ENCODE data around the gene SOX15. TPM values are rescaled to one million over a fixed set of nuclear protein-coding genes. Genes with fewer than 3 reads are reported as not detected.
A peak's percentile ranks its signal among the peaks of the same experiment; 100 is the strongest.

Gene SOX15
- total RNA-seq, 1 experiment from 2014 or later, result 7.2 TPM

- peak; percentile 52 for DNase-seq (ENCODE audit: low spot score)
These were observed 31.9 kb downstream of the SOX15 start for GRCh38 chr17:7557775-7558543.

GRCh38 chr17:7557147-7557764 is 32.6 kb downstream of the SOX15 start:
- no peak for DNase-seq (ENCODE audit: low spot score)

- no peak for DNase-seq (ENCODE audit: low spot score)
These were observed 33.3 kb downstream of the SOX15 start for GRCh38 chr17:7556627-7557026.

GRCh38 chr17:7555320-7555948 is 34.5 kb downstream of the SOX15 start:
- no peak for DNase-seq (ENCODE audit: low spot score)

- no peak for DNase-seq (ENCODE audit: low spot score)
These were observed 36.5 kb downstream of the SOX15 start for GRCh38 chr17:7553356-7553755.

- no peak for DNase-seq (ENCODE audit: low spot score)
These were observed 37.3 kb downstream of the SOX15 start for GRCh38 chr17:7552621-7553051.

- DNase-seq (ENCODE audit: low spot score), result no peak
These were observed 38.5 kb downstream of the SOX15 start for GRCh38 chr17:7551396-7551795.

- DNase-seq (ENCODE audit: low spot score), result peak; percentile 28
These were observed 39.5 kb downstream of the SOX15 start for GRCh38 chr17:7550344-7550743.

- no peak for DNase-seq (ENCODE audit: low spot score)
These were observed 40.4 kb downstream of the SOX15 start for GRCh38 chr17:7549401-7550055.

- DNase-seq (ENCODE audit: low spot score), result peak; percentile 19
These were observed 41.1 kb downstream of the SOX15 start, which contains the start of gene TNFSF12 for GRCh38 chr17:7548585-7549400. Gene TNFSF12, plus strand, starts transcription at chr17:7549058. Its CDS starts 96 bp downstream, at chr17:7549154.

GRCh38 chr17:7544911-7545310 is 45.0 kb downstream of the SOX15 start:
- DNase-seq (ENCODE audit: low spot score), result no peak

- DNase-seq (ENCODE audit: low spot score), result no peak
These were observed 48.7 kb downstream of the SOX15 start for GRCh38 chr17:7541074-7541621.

- no peak for DNase-seq (ENCODE audit: low spot score)
These were observed 50.9 kb downstream of the SOX15 start for GRCh38 chr17:7538891-7539545.

Other genes with a start within 250 kb of the SOX15 start
- 13.9 and 19.5 TPM in 2 replicates for gene KCTD11, start 237.9 kb downstream of the SOX15 start, total RNA-seq (2014; rRNA removed; shearing (Covaris generic))
- not detected in 2 replicates for gene TMEM95, start 234.9 kb downstream of the SOX15 start, total RNA-seq (2014; rRNA removed; shearing (Covaris generic))
- gene TNK1, start 209.0 kb downstream of the SOX15 start, total RNA-seq (2014; rRNA removed; shearing (Covaris generic)), result 0.07 TPM in 1 of 2 replicates, not detected in the other
- gene PLSCR3, start 195.6 kb downstream of the SOX15 start, total RNA-seq (2014; rRNA removed; shearing (Covaris generic)), result 73.2 and 74.7 TPM in 2 replicates
- 71.7 and 80.4 TPM in 2 replicates for gene TMEM256, start 186.0 kb downstream of the SOX15 start, total RNA-seq (2014; rRNA removed; shearing (Covaris generic))
- 11.3 and 12.3 TPM in 2 replicates for gene NLGN2, start 182.2 kb downstream of the SOX15 start, total RNA-seq (2014; rRNA removed; shearing (Covaris generic))
- not detected in 2 replicates for gene SPEM1, start 169.8 kb downstream of the SOX15 start, total RNA-seq (2014; rRNA removed; shearing (Covaris generic))
- gene SPEM2, start 164.5 kb downstream of the SOX15 start, total RNA-seq (2014; rRNA removed; shearing (Covaris generic)), result not detected in 2 replicates
- not detected in 2 replicates for gene SPEM3, start 161.2 kb downstream of the SOX15 start, total RNA-seq (2014; rRNA removed; shearing (Covaris generic))
- 2.5 and 7.4 TPM in 2 replicates for gene TMEM102, start 154.7 kb downstream of the SOX15 start, total RNA-seq (2014; rRNA removed; shearing (Covaris generic))
- 0.89 TPM in 1 of 2 replicates, not detected in the other for gene FGF11, start 150.6 kb downstream of the SOX15 start, total RNA-seq (2014; rRNA removed; shearing (Covaris generic))
- 14.1 and 20.2 TPM in 2 replicates for gene CHRNB1, start 145.0 kb downstream of the SOX15 start, total RNA-seq (2014; rRNA removed; shearing (Covaris generic))
- 24.8 and 28.4 TPM in 2 replicates for gene ZBTB4, start 110.5 kb downstream of the SOX15 start, total RNA-seq (2014; rRNA removed; shearing (Covaris generic))
- not detected in 2 replicates for gene SLC35G6, start 108.6 kb downstream of the SOX15 start, total RNA-seq (2014; rRNA removed; shearing (Covaris generic))
- 17.8 and 23.4 TPM in 2 replicates for gene POLR2A, start 105.7 kb downstream of the SOX15 start, total RNA-seq (2014; rRNA removed; shearing (Covaris generic))
- gene TNFSF12, start 41.0 kb downstream of the SOX15 start, total RNA-seq (2014; rRNA removed; shearing (Covaris generic)), result 9.3 and 17.0 TPM in 2 replicates
- 3.7 and 4.1 TPM in 2 replicates for gene TNFSF13, start 31.3 kb downstream of the SOX15 start, total RNA-seq (2014; rRNA removed; shearing (Covaris generic))
- 162 and 170 TPM in 2 replicates for gene SENP3, start 28.2 kb downstream of the SOX15 start, total RNA-seq (2014; rRNA removed; shearing (Covaris generic))
- gene CD68, start 10.5 kb downstream of the SOX15 start, total RNA-seq (2014; rRNA removed; shearing (Covaris generic)), result 11.5 and 15.6 TPM in 2 replicates
- 246 and 350 TPM in 2 replicates for gene MPDU1, start 6.2 kb downstream of the SOX15 start, total RNA-seq (2014; rRNA removed; shearing (Covaris generic))
- gene FXR2, start 24.8 kb upstream of the SOX15 start, total RNA-seq (2014; rRNA removed; shearing (Covaris generic)), result 61.1 and 76.5 TPM in 2 replicates
- 64.0 and 77.4 TPM in 2 replicates for gene SAT2, start 37.7 kb upstream of the SOX15 start, total RNA-seq (2014; rRNA removed; shearing (Covaris generic))
- 2.8 TPM in 1 of 2 replicates, not detected in the other for gene SHBG, start 40.0 kb upstream of the SOX15 start, total RNA-seq (2014; rRNA removed; shearing (Covaris generic))
- gene ATP1B2, start 60.8 kb upstream of the SOX15 start, total RNA-seq (2014; rRNA removed; shearing (Covaris generic)), result not detected in 2 replicates
- gene TP53, start 97.4 kb upstream of the SOX15 start, total RNA-seq (2014; rRNA removed; shearing (Covaris generic)), result 99.3 and 107 TPM in 2 replicates
- gene WRAP53, start 98.4 kb upstream of the SOX15 start, total RNA-seq (2014; rRNA removed; shearing (Covaris generic)), result 26.0 and 27.4 TPM in 2 replicates
- gene EFNB3, start 115.1 kb upstream of the SOX15 start, total RNA-seq (2014; rRNA removed; shearing (Covaris generic)), result 7.6 and 11.3 TPM in 2 replicates
- 0.17 TPM in 2 replicates for gene DNAH2, start 127.7 kb upstream of the SOX15 start, total RNA-seq (2014; rRNA removed; shearing (Covaris generic))
- gene KDM6B, start 244.1 kb upstream of the SOX15 start, total RNA-seq (2014; rRNA removed; shearing (Covaris generic)), result 0.16 and 0.93 TPM in 2 replicates

Measured in A172 (cell line).